Measurements from ENCODE around the gene EFCAB11.

- TF ChIP-seq CTCF (conservative IDR thresholded peaks at IDR 0.05; ENCODE audit: low read length) = no peak
- TF ChIP-seq EZH2phosphoT487 (IDR thresholded peaks at IDR 0.05; ENCODE audit: borderline replicate concordance) = no peak
Measured at GRCh38 chr14:89933002-89933401, 21.5 kb downstream of the EFCAB11 start.
